HEK293T (cell line): Measurements from ENCODE around the gene FRMD8.

Experiments
- CTCF ChIA-PET: fragments of 350-600 bp; formaldehyde crosslinking; extraction: SDS; loops from one replicate; lab custom pipeline; 2021; ENCODE audit warnings: antibody characterized with exemption, inconsistent platforms; lab: Yijun Ruan, JAX
- POLR2A ChIA-PET: fragments of 350-600 bp; formaldehyde crosslinking; extraction: SDS; loops from one replicate; lab custom pipeline; 2020; ENCODE audit warnings: antibody characterized with exemption, inconsistent platforms; lab: Yijun Ruan, JAX
- DNase-seq: peaks from one replicate; pipeline ENCODE4 v3.0.0; 2012; ENCODE audit warnings: mixed read lengths; ENCODE audit errors: extremely low spot score
- ARNT ChIP-seq: fragments of 450-650 bp; IDR thresholded peaks from 2 replicates; pipeline ENCODE4 v1.6.1; 2017; ENCODE audit warnings: mild to moderate bottlenecking
- BHLHE40 ChIP-seq: fragments of 450-650 bp; IDR thresholded peaks from 2 replicates; pipeline ENCODE4 v1.6.1; 2016; ENCODE audit warnings: mild to moderate bottlenecking, moderate library complexity, borderline replicate concordance
- CTBP1 ChIP-seq: fragments of 450-650 bp; IDR thresholded peaks from 2 replicates; pipeline ENCODE4 v1.6.1; 2016; ENCODE audit warnings: borderline replicate concordance
- ELF4 ChIP-seq: fragments of 450-650 bp; IDR thresholded peaks from 2 replicates; pipeline ENCODE4 v1.6.1; 2017; ENCODE audit warnings: antibody characterized with exemption
- FOXA1 ChIP-seq: fragments of 450-650 bp; IDR thresholded peaks from 2 replicates; pipeline ENCODE4 v1.6.1; 2016; ENCODE audit warnings: mild to moderate bottlenecking
- FOXK2 ChIP-seq: fragments of 450-650 bp; IDR thresholded peaks from 2 replicates; pipeline ENCODE4 v1.6.1; 2016; ENCODE audit warnings: mild to moderate bottlenecking
- FOXM1 ChIP-seq: fragments of 450-650 bp; IDR thresholded peaks from 2 replicates; pipeline ENCODE4 v1.6.1; 2017; ENCODE audit warnings: mild to moderate bottlenecking, borderline replicate concordance
- HDGF ChIP-seq: fragments of 450-650 bp; IDR thresholded peaks from 2 replicates; pipeline ENCODE4 v1.6.1; 2017; ENCODE audit warnings: antibody characterized with exemption, borderline replicate concordance
- L3MBTL2 ChIP-seq: fragments of 450-650 bp; conservative IDR thresholded peaks from 2 replicates; pipeline ENCODE4 v1.6.1; 2016; ENCODE audit warnings: mild to moderate bottlenecking
- LEF1 ChIP-seq: fragments of 450-650 bp; IDR thresholded peaks from 2 replicates; pipeline ENCODE4 v1.6.1; 2017; ENCODE audit warnings: mild to moderate bottlenecking, borderline replicate concordance
- NFRKB ChIP-seq: fragments of 450-650 bp; IDR thresholded peaks from 2 replicates; pipeline ENCODE4 v1.6.1; 2016; ENCODE audit warnings: mild to moderate bottlenecking, moderate library complexity
- PKNOX1 ChIP-seq: fragments of 450-650 bp; IDR thresholded peaks from 2 replicates; pipeline ENCODE4 v1.6.1; 2016
- SP1 ChIP-seq: fragments of 450-650 bp; IDR thresholded peaks from 2 replicates; pipeline ENCODE4 v1.6.1; 2017
- SUZ12 ChIP-seq: fragments of 450-650 bp; IDR thresholded peaks from 2 replicates; pipeline ENCODE4 v1.6.1; 2016; ENCODE audit warnings: mild to moderate bottlenecking
- TARDBP ChIP-seq: fragments of 450-650 bp; IDR thresholded peaks from 2 replicates; pipeline ENCODE4 v1.6.1; 2016
- ZNF384 ChIP-seq: fragments of 450-650 bp; IDR thresholded peaks from 2 replicates; pipeline ENCODE4 v1.6.1; 2016

Gene FRMD8

GRCh38 chr11:65398362-65398910, 12.0 kb downstream of the FRMD8 start:
- no peak for DNase-seq
- no peak for TF ChIP-seq SP1
- TF ChIP-seq ZNF384, result no peak
- no peak for TF ChIP-seq LEF1
- no peak for TF ChIP-seq ARNT
- TF ChIP-seq BHLHE40, result no peak
- no peak for TF ChIP-seq PKNOX1
- TF ChIP-seq FOXA1, result no peak
- no peak for TF ChIP-seq ELF4
- CTCF ChIA-PET, result no interaction called here
- POLR2A ChIA-PET, result interaction anchor here (1.2 to 3.8 kb wide), 2 partner anchors 25 to 101 kb away, joined by 4 to 20 read pairs; partner anchors contain the start of genes MALAT1 and NEAT1

- no peak for TF ChIP-seq BHLHE40
- no peak for TF ChIP-seq CTBP1
- TF ChIP-seq ZNF384, result no peak
- TF ChIP-seq HDGF, result no peak
- TF ChIP-seq ELF4, result no peak
- TF ChIP-seq PKNOX1, result no peak
- TF ChIP-seq LEF1, result no peak
- TF ChIP-seq FOXA1, result no peak
- no peak for TF ChIP-seq FOXM1
- no peak for TF ChIP-seq NFRKB
- no peak for TF ChIP-seq SP1
- TF ChIP-seq SUZ12, result no peak
- no peak for TF ChIP-seq L3MBTL2
- CTCF ChIA-PET, result no interaction called here
- POLR2A ChIA-PET, result interaction anchor here (1.3 to 3.8 kb wide), 3 partner anchors 21 to 25 kb away, joined by 3 to 20 read pairs (median 4); partner anchors contain the start of gene NEAT1
Observed at GRCh38 chr11:65399249-65399648, 12.8 kb downstream of the FRMD8 start.

GRCh38 chr11:65399845-65400244, 13.4 kb downstream of the FRMD8 start:
- CTCF ChIA-PET, result no interaction called here
- DNase-seq, result no peak
- TF ChIP-seq FOXM1 (no peak), ARNT (no peak), HDGF (no peak), TARDBP (no peak), SUZ12 (no peak), FOXK2 (no peak), FOXA1 (no peak), L3MBTL2 (no peak), PKNOX1 (no peak), LEF1 (no peak), NFRKB (no peak), CTBP1 (no peak)
- POLR2A ChIA-PET, result interaction anchor here (1.3 to 3.8 kb wide), 4 partner anchors 20 to 102 kb away, joined by 3 to 20 read pairs (median 4); partner anchors contain the start of gene NEAT1

More at GRCh38 chr11:65399249-65399648, 12.8 kb downstream of the FRMD8 start:
- no peak for DNase-seq

- ChIA-PET CTCF (no interaction called here), POLR2A (interaction anchor here (1.3 to 3.8 kb wide), 4 partner anchors 19 to 101 kb away, joined by 3 to 20 read pairs (median 4); partner anchors contain the start of gene NEAT1)
- DNase-seq, result no peak
- TF ChIP-seq TARDBP (no peak), ELF4 (no peak), FOXK2 (no peak), SP1 (no peak), ARNT (no peak), FOXA1 (no peak), ZNF384 (no peak), BHLHE40 (no peak), HDGF (no peak), L3MBTL2 (no peak), FOXM1 (no peak)
Observed at GRCh38 chr11:65400307-65401072, 14.1 kb downstream of the FRMD8 start.

GRCh38 chr11:65401073-65401802, 14.8 kb downstream of the FRMD8 start:
- CTCF ChIA-PET, result interaction anchor here (0.6 kb wide), 1 partner anchor 68 kb away, joined by 4 read pairs; no protein-coding TSS in a partner anchor
- DNase-seq, result no peak
- TF ChIP-seq SUZ12 (no peak), PKNOX1 (no peak)
- POLR2A ChIA-PET, result interaction anchor here (1.5 to 3.8 kb wide), 3 partner anchors 19 to 101 kb away, joined by 4 to 20 read pairs (median 5); partner anchors contain the start of gene NEAT1
